Endodermal cell (in vitro differentiated cells): ENCODE measurements around the gene GNG12. TPM values are rescaled to one million over a fixed set of nuclear protein-coding genes. Genes with fewer than 3 reads are reported as not detected.

Experiments
- DNase-seq: peaks from one replicate; pipeline ENCODE4 v3.0.0-alpha.2; 2017
- H3K27ac ChIP-seq: 2 replicates; pipeline ENCODE4 v1.5.1; 2013; ENCODE audit warnings: mild to moderate bottlenecking, low read depth, low read length, moderate library complexity
- H3K27me3 ChIP-seq: 2 replicates; pipeline ENCODE4 v1.6.1; 2013; ENCODE audit warnings: mild to moderate bottlenecking, low read length, moderate library complexity; ENCODE audit not compliant: insufficient read depth, control insufficient read depth, poor library complexity, severe bottlenecking
- H3K36me3 ChIP-seq: 2 replicates; pipeline ENCODE4 v1.7.0; 2013; ENCODE audit warnings: mild to moderate bottlenecking, low read length, moderate library complexity; ENCODE audit not compliant: control insufficient read depth, insufficient read depth
- H3K4me1 ChIP-seq: one replicate; pipeline ENCODE4 v1.7.0; 2013; ENCODE audit warnings: low read length; ENCODE audit not compliant: control insufficient read depth, insufficient read depth
- H3K4me3 ChIP-seq: 2 replicates; pipeline ENCODE4 v1.5.1; 2013; ENCODE audit warnings: mild to moderate bottlenecking, low read length, moderate library complexity
- H3K9ac ChIP-seq: 2 replicates; pipeline ENCODE4 v1.6.1; 2013; ENCODE audit warnings: mild to moderate bottlenecking, low read length, moderate library complexity; ENCODE audit not compliant: poor library complexity, severe bottlenecking; ENCODE audit errors: extremely low read depth
- H3K9me3 ChIP-seq: 2 replicates; pipeline ENCODE4 v1.6.1; 2013; ENCODE audit warnings: mild to moderate bottlenecking, low read length, moderate library complexity; ENCODE audit not compliant: control insufficient read depth
- H3K27ac Mint-ChIP-seq: 2 replicates; pipeline ENCODE4 v1.8.0; 2020; ENCODE audit warnings: mixed read lengths
- H3K27me3 Mint-ChIP-seq: 2 replicates; pipeline ENCODE4 v1.8.0; 2021; ENCODE audit warnings: mild to moderate bottlenecking, mixed read lengths; ENCODE audit not compliant: insufficient read depth
- H3K36me3 Mint-ChIP-seq: 2 replicates; pipeline ENCODE4 v1.8.0; 2020; ENCODE audit warnings: low read depth, mixed read lengths
- H3K4me1 Mint-ChIP-seq: 2 replicates; pipeline ENCODE4 v1.8.0; 2020; ENCODE audit warnings: mixed read lengths
- H3K4me3 Mint-ChIP-seq: 2 replicates; pipeline ENCODE4 v1.8.0; 2020; ENCODE audit warnings: mild to moderate bottlenecking, moderate library complexity, mixed read lengths
- H3K9me3 Mint-ChIP-seq: 2 replicates; pipeline ENCODE4 v1.8.0; 2020; ENCODE audit warnings: mild to moderate bottlenecking, mixed read lengths
- CTCF ChIP-seq: fragments of 200-600 bp; sonication (generic); conservative IDR thresholded peaks from 2 replicates; pipeline ENCODE4 v1.5.0; 2021; ENCODE audit warnings: antibody characterized with exemption, mild to moderate bottlenecking
- WGBS, 2 experiments: methylation state at CpG; one replicate each; pipeline versions ENCODE4 v1.1.5 to v1.1.7; 2013; ENCODE audit warnings: missing lambda C conversion rate in 2 of 2, mixed read lengths in 1 of 2; ENCODE audit not compliant: insufficient coverage in 1 of 2, insufficient read length in 1 of 2; 5-methylcytosine and 5-hydroxymethylcytosine counted together
- total RNA-seq, 2 donors: library from RNA; stranded (reverse); fragmentation: NEBNext Ultra II Directional in 1 of 2; extraction: Animal tissue kit (Norgen Biotek cat#: 25700) in 1 of 2; gene quantifications; 2 replicates in 1 of 2; 3 replicates in 1 of 2; pipeline ENCODE4 v1.2.1, GENCODE V29; 2021

GNG12 gene
- total RNA-seq, 2 donors from 2014 or later, result 7.7 to 9.2 TPM

- Histone ChIP-seq H3K9me3 (peaks cover 2% of the 10 kb centered on the region), H3K27ac (no peak overlapping the region), H3K36me3 (no peaks in the 10 kb centered on the region), H3K4me3 (no peak overlapping the region), H3K9ac (no peak overlapping the region), H3K27me3 (no peaks in the 10 kb centered on the region), H3K4me1 (no peaks in the 10 kb centered on the region)
- no peaks in the 10 kb centered on the region for H3K36me3 Mint-ChIP-seq
- DNase-seq, result no peak
- H3K4me1 Mint-ChIP-seq, result peaks cover 18% of the 10 kb centered on the region
- H3K9me3 Mint-ChIP-seq, result peaks cover 3% of the 10 kb centered on the region
- H3K27ac Mint-ChIP-seq, result no peak overlapping the region
- H3K27me3 Mint-ChIP-seq, result peaks cover 3% of the 10 kb centered on the region
- 91 to 96% methylated on average over 1 of the region's 1 CpG for WGBS, 2 experiments
- TF ChIP-seq CTCF, result no peak
- no peak overlapping the region for H3K4me3 Mint-ChIP-seq
Measured at GRCh38 chr1:67811781-67812180, 21.5 kb downstream of the GNG12 start.

- Mint-ChIP-seq H3K36me3 (no peaks in the 10 kb centered on the region), H3K4me3 (no peak overlapping the region), H3K27me3 (peaks cover 3% of the 10 kb centered on the region), H3K4me1 (peaks cover 18% of the 10 kb centered on the region), H3K9me3 (no peaks in the 10 kb centered on the region), H3K27ac (no peak overlapping the region)
- no peak for TF ChIP-seq CTCF
- Histone ChIP-seq H3K4me1 (no peaks in the 10 kb centered on the region), H3K27me3 (no peaks in the 10 kb centered on the region), H3K4me3 (no peak overlapping the region), H3K36me3 (no peaks in the 10 kb centered on the region), H3K9ac (no peak overlapping the region), H3K27ac (no peak overlapping the region), H3K9me3 (no peaks in the 10 kb centered on the region)
- 94 to 100% methylated on average over 2 to 4 of the region's 4 CpGs for WGBS, 2 experiments
- no peak for DNase-seq
Measured at GRCh38 chr1:67809887-67810286, 23.4 kb downstream of the GNG12 start.

GRCh38 chr1:67807282-67807681 lies 26.0 kb downstream of the GNG12 start:
- H3K27ac ChIP-seq, result no peak overlapping the region
- no peak overlapping the region for H3K9ac ChIP-seq
- no peaks in the 10 kb centered on the region for H3K4me1 ChIP-seq
- peaks cover 20% of the 10 kb centered on the region for H3K4me1 Mint-ChIP-seq
- no peak for TF ChIP-seq CTCF
- no peak overlapping the region for H3K4me3 ChIP-seq
- no peaks in the 10 kb centered on the region for H3K9me3 Mint-ChIP-seq
- no peaks in the 10 kb centered on the region for H3K27me3 ChIP-seq
- H3K27ac Mint-ChIP-seq, result no peak overlapping the region
- DNase-seq, result no peak
- H3K4me3 Mint-ChIP-seq, result no peak overlapping the region
- no peaks in the 10 kb centered on the region for H3K36me3 ChIP-seq
- H3K27me3 Mint-ChIP-seq, result peaks cover 2% of the 10 kb centered on the region
- H3K36me3 Mint-ChIP-seq, result no peaks in the 10 kb centered on the region
- no peaks in the 10 kb centered on the region for H3K9me3 ChIP-seq
